GM12872 (cell line): Measurements from ENCODE around the gene PTX4.

ENCODE experiments used
- TF ChIP-seq, protein P1 (sequence below): IDR thresholded peaks from 3 replicates; pipeline ENCODE4 v1.5.1; 2011; ENCODE audit warnings: low read depth, mild to moderate bottlenecking, low read length, moderate library complexity; ENCODE audit not compliant: insufficient read depth

PTX4 gene

GRCh38 chr16:1509307-1510221, 20.8 kb upstream of the PTX4 start:
- TF ChIP-seq, protein P1, sequence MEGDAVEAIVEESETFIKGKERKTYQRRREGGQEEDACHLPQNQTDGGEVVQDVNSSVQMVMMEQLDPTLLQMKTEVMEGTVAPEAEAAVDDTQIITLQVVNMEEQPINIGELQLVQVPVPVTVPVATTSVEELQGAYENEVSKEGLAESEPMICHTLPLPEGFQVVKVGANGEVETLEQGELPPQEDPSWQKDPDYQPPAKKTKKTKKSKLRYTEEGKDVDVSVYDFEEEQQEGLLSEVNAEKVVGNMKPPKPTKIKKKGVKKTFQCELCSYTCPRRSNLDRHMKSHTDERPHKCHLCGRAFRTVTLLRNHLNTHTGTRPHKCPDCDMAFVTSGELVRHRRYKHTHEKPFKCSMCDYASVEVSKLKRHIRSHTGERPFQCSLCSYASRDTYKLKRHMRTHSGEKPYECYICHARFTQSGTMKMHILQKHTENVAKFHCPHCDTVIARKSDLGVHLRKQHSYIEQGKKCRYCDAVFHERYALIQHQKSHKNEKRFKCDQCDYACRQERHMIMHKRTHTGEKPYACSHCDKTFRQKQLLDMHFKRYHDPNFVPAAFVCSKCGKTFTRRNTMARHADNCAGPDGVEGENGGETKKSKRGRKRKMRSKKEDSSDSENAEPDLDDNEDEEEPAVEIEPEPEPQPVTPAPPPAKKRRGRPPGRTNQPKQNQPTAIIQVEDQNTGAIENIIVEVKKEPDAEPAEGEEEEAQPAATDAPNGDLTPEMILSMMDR: no peak

GRCh38 chr16:1508494-1509187, 19.9 kb upstream of the PTX4 start:
- TF ChIP-seq, protein P1: no peak

DNA sequence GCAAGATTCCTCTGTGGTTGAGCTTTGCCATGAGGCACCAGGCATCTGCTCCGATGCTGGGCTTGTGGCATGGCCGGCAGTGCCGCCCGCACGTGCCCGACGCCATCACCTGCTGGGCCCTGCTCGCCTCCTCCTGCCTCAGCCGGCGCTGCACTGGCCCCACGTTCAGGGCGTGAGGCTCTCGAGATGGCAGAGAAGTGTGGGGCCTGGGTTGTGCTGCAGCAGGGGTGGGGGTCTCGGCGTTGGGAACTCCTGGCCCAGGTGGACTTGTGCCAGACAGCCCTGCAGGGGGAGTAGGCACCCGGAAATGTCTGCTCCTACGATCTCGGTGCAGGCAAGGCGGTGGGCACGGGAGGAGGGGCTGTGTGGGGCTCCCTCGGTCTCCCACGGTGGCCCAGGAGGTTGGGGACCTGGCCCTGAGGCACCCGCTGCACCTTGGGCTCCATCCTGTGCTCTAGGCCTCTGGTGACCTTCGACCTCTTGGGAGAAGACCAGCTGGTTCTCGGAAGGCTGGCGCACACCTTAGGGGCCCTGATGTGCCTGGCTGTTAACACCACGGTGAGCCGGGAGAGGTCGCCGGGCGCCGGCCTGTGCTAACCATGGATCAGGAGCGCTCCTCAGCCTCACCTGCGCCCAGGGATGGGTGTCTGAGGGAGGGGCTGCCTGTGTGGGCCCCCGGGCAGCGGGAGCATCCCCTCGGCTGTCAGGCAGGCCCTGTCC, 17.9 kb upstream of the PTX4 start:
- TF ChIP-seq, protein P1: no peak

DNA sequence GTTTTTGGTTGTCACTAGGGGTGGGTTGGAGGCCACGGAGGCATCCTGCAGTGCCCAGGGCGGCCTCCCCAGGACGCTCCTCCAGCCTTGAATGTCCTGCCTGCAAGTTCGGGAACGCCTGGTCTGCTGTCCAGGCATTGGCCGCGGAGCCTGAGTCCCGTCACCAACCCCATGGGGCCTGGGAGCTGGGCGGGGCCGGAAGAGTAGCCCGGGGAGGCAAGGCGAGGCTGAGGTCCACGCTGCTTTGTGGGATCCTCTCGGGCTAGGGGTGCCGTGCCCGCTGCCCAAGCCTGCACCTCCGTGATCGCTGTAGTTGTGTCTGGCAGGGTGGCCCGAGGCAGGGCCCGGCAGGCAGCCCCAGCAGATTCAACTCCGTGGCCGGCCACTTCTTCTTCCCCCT, 17.2 kb upstream of the PTX4 start:
- TF ChIP-seq, protein P1: no peak

- TF ChIP-seq, protein P1: no peak
Measured at GRCh38 chr16:1505073-1505844, 16.5 kb upstream of the PTX4 start.

GRCh38 chr16:1503110-1503955, 14.6 kb upstream of the PTX4 start:
- TF ChIP-seq, protein P1: no peak
